GM12878 (cell line): ENCODE measurements around the gene RORB. TPM values are rescaled to one million over a fixed set of nuclear protein-coding genes. Genes with fewer than 3 reads are reported as not detected.

Experiments
- ATAC-seq: fragments of 200-7000 bp; cut with Tn5 transposase; 3 replicates; pipeline ENCODE4 v1.9.1; 2020; ENCODE audit warnings: mild to moderate bottlenecking, moderate library complexity
- BruUV-seq: library from RNA; stranded (reverse); fragments of 400-500 nt; replicated peaks from 2 replicates; lab custom pipeline; 2021; lab: Mats Ljungman, UMichigan
- CTCF ChIA-PET: fragments of 300-600 bp; sonication (Branson Sonifier 250); formaldehyde crosslinking; extraction: SDS; loops from one replicate; lab custom pipeline; 2021; ENCODE audit warnings: inconsistent platforms; lab: Yijun Ruan, JAX
- POLR2A ChIA-PET: fragments of 350-600 bp; formaldehyde crosslinking; extraction: SDS; loops from one replicate; lab custom pipeline; 2021; ENCODE audit warnings: inconsistent platforms; lab: Charles Lee
- RAD21 ChIA-PET: fragments of 300-600 bp; sonication (Branson Sonifier 250); formaldehyde crosslinking; loops from one replicate; lab custom pipeline; 2023; ENCODE audit warnings: antibody characterized with exemption; ENCODE audit not compliant: unreplicated experiment; lab: Charles Lee
- SMC1A ChIA-PET: fragments of 300-600 bp; sonication (Branson Sonifier 250); formaldehyde crosslinking; loops from one replicate; lab custom pipeline; 2023; ENCODE audit not compliant: unreplicated experiment, uncharacterized antibody; lab: Charles Lee
- DNase-seq: peaks from one replicate; pipeline ENCODE4 v3.0.0-alpha.2; 2011; ENCODE audit warnings: low read depth, low spot score
- FAIRE-seq: peaks from 3 replicates; lab custom pipeline; 2011; peaks lifted over from hg19 to GRCh38; lab: Jason Lieb, UNC
- H2AFZ ChIP-seq: 2 replicates; pipeline ENCODE4 v1.6.0; 2011; ENCODE audit warnings: low read depth, low read length, control low read depth; ENCODE audit not compliant: control insufficient read depth
- H3K27ac ChIP-seq: 2 replicates; pipeline ENCODE4 v1.5.1; 2011; ENCODE audit warnings: control low read depth; ENCODE audit not compliant: control insufficient read depth, insufficient read depth
- H3K27me3 ChIP-seq, 2 experiments: replicated peaks in 1 of 2; 2 replicates each; pipeline versions ENCODE4 v1.6.0 to v1.6.1; 2011; ENCODE audit warnings: low read length in 1 of 2; ENCODE audit not compliant: control insufficient read depth in 2 of 2, insufficient read depth in 2 of 2
- H3K36me3 ChIP-seq, 2 experiments: 2 replicates each; pipeline ENCODE4 v1.5.1; 2011; ENCODE audit warnings: low read length in 1 of 2; ENCODE audit not compliant: control insufficient read depth in 2 of 2, insufficient read depth in 2 of 2
- H3K4me1 ChIP-seq: 2 replicates; pipeline ENCODE4 v1.6.1; 2011; ENCODE audit warnings: mild to moderate bottlenecking, low read length, moderate library complexity, mixed read lengths; ENCODE audit not compliant: control insufficient read depth, insufficient read depth
- H3K4me2 ChIP-seq: 2 replicates; pipeline ENCODE4 v1.6.0; 2011; ENCODE audit warnings: control low read depth; ENCODE audit not compliant: control insufficient read depth, insufficient read depth
- H3K4me3 ChIP-seq: fragments of 200-600 bp; sonication (generic); 2 replicates; pipeline ENCODE4 v1.5.1; 2016
- H3K79me2 ChIP-seq: 2 replicates; pipeline ENCODE4 v1.6.0; 2011; ENCODE audit warnings: low read length; ENCODE audit not compliant: control insufficient read depth, insufficient read depth
- H3K9ac ChIP-seq: 2 replicates; pipeline ENCODE4 v1.8.0; 2011; ENCODE audit warnings: low read length, control low read depth, mixed read lengths; ENCODE audit not compliant: control insufficient read depth, insufficient read depth
- H3K9me3 ChIP-seq: replicated peaks from 3 replicates; pipeline ENCODE4 v1.5.1; 2011; ENCODE audit warnings: mild to moderate bottlenecking, low read length; ENCODE audit not compliant: control insufficient read depth, insufficient read depth
- H4K20me1 ChIP-seq: 2 replicates; pipeline ENCODE4 v1.6.0; 2011; ENCODE audit not compliant: control insufficient read depth, insufficient read depth
- LARP7 ChIP-seq: fragments of 450-650 bp; IDR thresholded peaks from 2 replicates; pipeline ENCODE4 v1.6.1; 2017; ENCODE audit warnings: mild to moderate bottlenecking
- RB1 ChIP-seq: fragments of 450-650 bp; formaldehyde crosslinking; IDR thresholded peaks from 2 replicates; pipeline ENCODE4 v1.6.1; 2017; ENCODE audit warnings: mild to moderate bottlenecking, borderline replicate concordance
- SUZ12 ChIP-seq: fragments of 200-600 bp; sonication (generic); IDR thresholded peaks from one replicate; pipeline ENCODE4 v1.6.1; 2018; ENCODE audit warnings: antibody characterized with exemption, mild to moderate bottlenecking; ENCODE audit not compliant: unreplicated experiment
- TBL1XR1 ChIP-seq: IDR thresholded peaks from 2 replicates; pipeline ENCODE4 v1.6.1; 2012; ENCODE audit warnings: low read depth, low read length, improper control_type of control experiment
- TCF12 ChIP-seq: IDR thresholded peaks from 2 replicates; pipeline ENCODE4 v1.6.1; 2011; ENCODE audit warnings: low read depth, mild to moderate bottlenecking, low read length
- YY1 ChIP-seq: IDR thresholded peaks from 2 replicates; pipeline ENCODE4 v1.6.1; 2011; ENCODE audit warnings: low read depth, mild to moderate bottlenecking, low read length
- whole genome bisulfite sequencing: methylation state at CpG from one replicate; pipeline ENCODE4 v1.1.6; 2016; ENCODE audit warnings: low lambda C conversion rate; ENCODE audit not compliant: insufficient replicate concordance, insufficient coverage; ENCODE audit errors: missing lambda C conversion rate; 5-methylcytosine and 5-hydroxymethylcytosine counted together
- in situ Hi-C: fragments of 300-500 bp; cut with MboI; formaldehyde crosslinking; loops from 9 replicates; pipeline ENCODE4 v1.14.3; 2018; ENCODE audit warnings: mixed read lengths
- intact Hi-C: fragments of 100-400 bp; cut with micrococcal nuclease; formaldehyde crosslinking; loops from one replicate; pipeline ENCODE4 v1.14.2; 2022; ENCODE audit not compliant: unreplicated experiment
- polyA plus RNA-seq, 11 experiments: library from polyadenylated mRNA; depleted of rRNA in 4 of 11; unstranded in 6 of 11; stranded (reverse) in 5 of 11; fragments of >200 nt; fragmentation: Nextera tagmentation in 4 of 11; fragmentation: Illumina TruSeq in 1 of 11; extraction: Ambion mirVana in 4 of 11; extraction: Trizol in 1 of 11; gene quantifications; 1 replicate in 1 of 11; 2 replicates in 10 of 11; pipeline versions ENCODE4 v1.2.1 to v1.2.3, GENCODE V29; 2011 to 2016; ENCODE audit warnings: inconsistent platforms in 2 of 11, missing spikeins in 2 of 11, low read depth in 1 of 11
- total RNA-seq, 4 experiments: library from RNA; depleted of rRNA in 3 of 4; stranded (reverse); fragments of >200 nt in 3 of 4; fragmentation: Illumina TruSeq in 1 of 4; extraction: Trizol in 1 of 4; gene quantifications; 2 replicates each; pipeline versions ENCODE4 v1.2.1 to v1.2.3, GENCODE V29; 2013 to 2021
- TF ChIP-seq, protein P1 (sequence below): fragments of 150-350 bp; IDR thresholded peaks from 2 replicates; pipeline ENCODE4 v1.6.1; 2014; ENCODE audit warnings: mild to moderate bottlenecking, low read depth, low read length
- TF ChIP-seq, protein P2 (sequence below): fragments of 450-650 bp; IDR thresholded peaks from 2 replicates; pipeline ENCODE4 v1.6.1; 2017; ENCODE audit warnings: mild to moderate bottlenecking, moderate library complexity

The RORB gene
- total and polyA plus RNA-seq, 10 of the 15 experiments (the other 5 are each of a cell fraction or from before 2014, with no cell fraction given): under 0.01 to 0.01 TPM; not detected in 8

DNA sequence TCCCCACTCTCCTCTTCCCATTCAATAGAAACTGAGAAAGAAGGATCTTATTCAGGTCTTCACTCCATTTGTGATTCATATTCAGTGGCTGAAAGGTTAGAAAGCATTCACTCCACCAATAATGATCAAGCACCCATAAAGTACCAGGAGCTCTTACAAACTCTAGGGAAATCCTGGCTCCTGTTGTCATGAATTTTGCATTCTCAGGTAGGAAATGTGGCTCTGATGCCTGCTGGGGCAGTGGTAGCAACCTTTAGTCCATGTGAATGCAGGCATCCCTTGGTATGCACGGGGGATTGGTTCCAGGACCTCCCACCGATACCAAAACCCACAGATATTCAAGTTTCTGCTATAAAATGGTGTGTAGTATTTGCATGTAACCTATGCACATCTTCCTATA, 3.6 kb upstream of the RORB start:
- Histone ChIP-seq H3K36me3 (no peaks in the 10 kb centered on the region), H3K4me3 (no peak overlapping the region), H3K79me2 (no peaks in the 10 kb centered on the region), H3K4me1 (no peaks in the 10 kb centered on the region; the same call in 1 of the 2 replicates), H4K20me1 (no peaks in the 10 kb centered on the region), H3K9me3 (no peaks in the 10 kb centered on the region), H3K4me2 (no peak overlapping the region), H3K9ac (no peak overlapping the region), H2AFZ (no peak overlapping the region), H3K27ac (no peak overlapping the region), H3K27me3 (peaks cover 0 to 12% of the 10 kb centered on the region in 2 experiments; a peak in 3 of 4 replicates)
- WGBS: 3% methylated on average over 2 of the region's 2 CpGs
- ChIA-PET RAD21 (no interaction called here), POLR2A (no interaction called here), CTCF (interaction anchor here (0.6 kb wide), 1 partner anchor 74 kb away, joined by 4 read pairs; no protein-coding TSS in a partner anchor), SMC1A (interaction anchor here (0.7 kb wide), 1 partner anchor 58 kb away, joined by 3 read pairs; no protein-coding TSS in a partner anchor)
- no peak for TF ChIP-seq SUZ12
- no peak for TF ChIP-seq TBL1XR1
- no peak for TF ChIP-seq TCF12
- no peak for TF ChIP-seq RB1
- TF ChIP-seq, protein P1, sequence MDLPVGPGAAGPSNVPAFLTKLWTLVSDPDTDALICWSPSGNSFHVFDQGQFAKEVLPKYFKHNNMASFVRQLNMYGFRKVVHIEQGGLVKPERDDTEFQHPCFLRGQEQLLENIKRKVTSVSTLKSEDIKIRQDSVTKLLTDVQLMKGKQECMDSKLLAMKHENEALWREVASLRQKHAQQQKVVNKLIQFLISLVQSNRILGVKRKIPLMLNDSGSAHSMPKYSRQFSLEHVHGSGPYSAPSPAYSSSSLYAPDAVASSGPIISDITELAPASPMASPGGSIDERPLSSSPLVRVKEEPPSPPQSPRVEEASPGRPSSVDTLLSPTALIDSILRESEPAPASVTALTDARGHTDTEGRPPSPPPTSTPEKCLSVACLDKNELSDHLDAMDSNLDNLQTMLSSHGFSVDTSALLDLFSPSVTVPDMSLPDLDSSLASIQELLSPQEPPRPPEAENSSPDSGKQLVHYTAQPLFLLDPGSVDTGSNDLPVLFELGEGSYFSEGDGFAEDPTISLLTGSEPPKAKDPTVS: no peak
- TF ChIP-seq LARP7: no peak
- no peak for TF ChIP-seq YY1
- TF ChIP-seq, protein P2, sequence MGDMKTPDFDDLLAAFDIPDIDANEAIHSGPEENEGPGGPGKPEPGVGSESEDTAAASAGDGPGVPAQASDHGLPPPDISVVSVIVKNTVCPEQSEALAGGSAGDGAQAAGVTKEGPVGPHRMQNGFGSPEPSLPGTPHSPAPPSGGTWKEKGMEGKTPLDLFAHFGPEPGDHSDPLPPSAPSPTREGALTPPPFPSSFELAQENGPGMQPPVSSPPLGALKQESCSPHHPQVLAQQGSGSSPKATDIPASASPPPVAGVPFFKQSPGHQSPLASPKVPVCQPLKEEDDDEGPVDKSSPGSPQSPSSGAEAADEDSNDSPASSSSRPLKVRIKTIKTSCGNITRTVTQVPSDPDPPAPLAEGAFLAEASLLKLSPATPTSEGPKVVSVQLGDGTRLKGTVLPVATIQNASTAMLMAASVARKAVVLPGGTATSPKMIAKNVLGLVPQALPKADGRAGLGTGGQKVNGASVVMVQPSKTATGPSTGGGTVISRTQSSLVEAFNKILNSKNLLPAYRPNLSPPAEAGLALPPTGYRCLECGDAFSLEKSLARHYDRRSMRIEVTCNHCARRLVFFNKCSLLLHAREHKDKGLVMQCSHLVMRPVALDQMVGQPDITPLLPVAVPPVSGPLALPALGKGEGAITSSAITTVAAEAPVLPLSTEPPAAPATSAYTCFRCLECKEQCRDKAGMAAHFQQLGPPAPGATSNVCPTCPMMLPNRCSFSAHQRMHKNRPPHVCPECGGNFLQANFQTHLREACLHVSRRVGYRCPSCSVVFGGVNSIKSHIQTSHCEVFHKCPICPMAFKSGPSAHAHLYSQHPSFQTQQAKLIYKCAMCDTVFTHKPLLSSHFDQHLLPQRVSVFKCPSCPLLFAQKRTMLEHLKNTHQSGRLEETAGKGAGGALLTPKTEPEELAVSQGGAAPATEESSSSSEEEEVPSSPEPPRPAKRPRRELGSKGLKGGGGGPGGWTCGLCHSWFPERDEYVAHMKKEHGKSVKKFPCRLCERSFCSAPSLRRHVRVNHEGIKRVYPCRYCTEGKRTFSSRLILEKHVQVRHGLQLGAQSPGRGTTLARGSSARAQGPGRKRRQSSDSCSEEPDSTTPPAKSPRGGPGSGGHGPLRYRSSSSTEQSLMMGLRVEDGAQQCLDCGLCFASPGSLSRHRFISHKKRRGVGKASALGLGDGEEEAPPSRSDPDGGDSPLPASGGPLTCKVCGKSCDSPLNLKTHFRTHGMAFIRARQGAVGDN: no peak
- no peak for ATAC-seq
- no TSS peak for BruUV-seq
- intact Hi-C loops (loop anchor here (10.0 kb wide), 1 partner anchor 251 kb away; no protein-coding TSS in a partner anchor), in situ Hi-C loops (no loop called here)
- no peak for FAIRE-seq
- no peak for DNase-seq
